H9 (cell line): Measurements from ENCODE around the gene ANKRD13D. TPM values are rescaled to one million over a fixed set of nuclear protein-coding genes. Genes with fewer than 3 reads are reported as not detected.
A peak's percentile ranks its signal among the peaks of the same experiment; 100 is the strongest.

ENCODE experiments used
- DNase-seq: peaks from one replicate; pipeline ENCODE4 v3.0.0-alpha.2; 2017
- H2AFZ ChIP-seq: one replicate; pipeline ENCODE4 v1.6.1; 2013; ENCODE audit warnings: mild to moderate bottlenecking, low read length, control low read depth, moderate library complexity
- H2AK5ac ChIP-seq: 2 replicates; pipeline ENCODE4 v1.6.1; 2013; ENCODE audit warnings: low read length, control low read depth, mixed read lengths; ENCODE audit not compliant: insufficient read length
- H2BK120ac ChIP-seq: one replicate; pipeline ENCODE4 v1.6.1; 2013; ENCODE audit warnings: low read depth, mild to moderate bottlenecking, low read length, control low read depth, inconsistent platforms; ENCODE audit not compliant: poor library complexity, severe bottlenecking
- H2BK12ac ChIP-seq: 2 replicates; pipeline ENCODE4 v1.6.1; 2013; ENCODE audit warnings: low read length, control low read depth, mixed read lengths, low read depth; ENCODE audit not compliant: insufficient read length
- H2BK15ac ChIP-seq: 2 replicates; pipeline ENCODE4 v1.6.1; 2013; ENCODE audit warnings: low read depth, low read length, control low read depth
- H2BK20ac ChIP-seq: one replicate; pipeline ENCODE4 v1.6.1; 2013; ENCODE audit warnings: low read depth, mild to moderate bottlenecking, low read length, control low read depth, inconsistent platforms; ENCODE audit not compliant: poor library complexity, severe bottlenecking
- H2BK5ac ChIP-seq: 2 replicates; pipeline ENCODE4 v1.6.1; 2013; ENCODE audit warnings: low read length, control low read depth, mixed read lengths; ENCODE audit not compliant: insufficient read length
- H3K14ac ChIP-seq: 2 replicates; pipeline ENCODE4 v1.6.1; 2013; ENCODE audit warnings: low read length, control low read depth; ENCODE audit not compliant: insufficient read depth
- H3K18ac ChIP-seq: 2 replicates; pipeline ENCODE4 v1.6.1; 2013; ENCODE audit warnings: low read depth, mild to moderate bottlenecking, mixed read lengths, low read length, control low read depth; ENCODE audit not compliant: insufficient read length
- H3K23ac ChIP-seq: 2 replicates; pipeline ENCODE4 v1.6.1; 2013; ENCODE audit warnings: low read length, control low read depth, mixed read lengths, low read depth; ENCODE audit not compliant: insufficient read length
- H3K23me2 ChIP-seq: 2 replicates; pipeline ENCODE4 v1.6.1; 2013; ENCODE audit warnings: low read depth, mild to moderate bottlenecking, mixed read lengths, low read length, control low read depth; ENCODE audit not compliant: insufficient read length, poor library complexity, severe bottlenecking
- H3K27ac ChIP-seq: 2 replicates; pipeline ENCODE4 v1.5.1; 2013; ENCODE audit warnings: low read length, control low read depth, mixed read lengths, low read depth; ENCODE audit not compliant: insufficient read length
- H3K27me3 ChIP-seq: 2 replicates; pipeline ENCODE4 v1.6.1; 2013; ENCODE audit warnings: low read length, control low read depth, inconsistent platforms; ENCODE audit not compliant: insufficient read depth
- H3K4ac ChIP-seq: 2 replicates; pipeline ENCODE4 v1.6.1; 2013; ENCODE audit warnings: low read depth, mild to moderate bottlenecking, control low read depth, inconsistent platforms, low read length, moderate library complexity
- H3K4me1 ChIP-seq: 2 replicates; pipeline ENCODE4 v1.6.1; 2013; ENCODE audit warnings: low read length, control low read depth, inconsistent platforms; ENCODE audit not compliant: insufficient read depth
- H3K4me2 ChIP-seq: 2 replicates; pipeline ENCODE4 v1.6.1; 2013; ENCODE audit warnings: low read length, control low read depth, mixed read lengths; ENCODE audit not compliant: insufficient read length, insufficient read depth
- H3K56ac ChIP-seq: 2 replicates; pipeline ENCODE4 v1.6.1; 2013; ENCODE audit warnings: low read depth, mild to moderate bottlenecking, mixed read lengths, low read length, control low read depth; ENCODE audit not compliant: insufficient read length
- H3K79me1 ChIP-seq: 2 replicates; pipeline ENCODE4 v1.6.1; 2013; ENCODE audit warnings: low read depth, mild to moderate bottlenecking, moderate library complexity, low read length, control low read depth, inconsistent platforms; ENCODE audit not compliant: insufficient read depth, poor library complexity, severe bottlenecking
- H3K79me2 ChIP-seq: 2 replicates; pipeline ENCODE4 v1.6.1; 2013; ENCODE audit warnings: low read length, control low read depth, inconsistent platforms; ENCODE audit not compliant: insufficient read depth
- H3K9ac ChIP-seq: 2 replicates; pipeline ENCODE4 v1.6.1; 2013; ENCODE audit warnings: low read length, control low read depth, mixed read lengths; ENCODE audit not compliant: insufficient read length; ENCODE audit errors: extremely low read depth
- H3K9me3 ChIP-seq: one replicate; pipeline ENCODE4 v1.6.1; 2013; ENCODE audit warnings: low read depth, low read length, inconsistent platforms; ENCODE audit not compliant: control insufficient read depth
- H3T11ph ChIP-seq: one replicate; pipeline ENCODE4 v1.6.1; 2013; ENCODE audit warnings: mild to moderate bottlenecking, low read length, control low read depth, inconsistent platforms
- H4K20me1 ChIP-seq: one replicate; pipeline ENCODE4 v1.6.1; 2013; ENCODE audit not compliant: control insufficient read depth, insufficient read length, insufficient read depth
- H4K5ac ChIP-seq: 2 replicates; pipeline ENCODE4 v1.6.1; 2013; ENCODE audit warnings: low read depth, mild to moderate bottlenecking, mixed read lengths, low read length, control low read depth; ENCODE audit not compliant: insufficient read length
- H4K8ac ChIP-seq: replicated peaks from 2 replicates; pipeline ENCODE4 v1.6.1; 2013; ENCODE audit warnings: low read length, control low read depth, mixed read lengths, low read depth; ENCODE audit not compliant: insufficient read length
- H4K91ac ChIP-seq: 2 replicates; pipeline ENCODE4 v1.6.1; 2013; ENCODE audit warnings: low read depth, mild to moderate bottlenecking, moderate library complexity, mixed read lengths, low read length, control low read depth; ENCODE audit not compliant: insufficient read length
- H3K27ac Mint-ChIP-seq, 3 experiments: 2 replicates in 2 of 3; 3 replicates in 1 of 3; pipeline ENCODE4 v1.8.0; 2020 to 2021; ENCODE audit warnings: mixed read lengths in 3 of 3, mild to moderate bottlenecking in 1 of 3, moderate library complexity in 1 of 3
- H3K27me3 Mint-ChIP-seq: 2 replicates; pipeline ENCODE4 v1.8.0; 2021; ENCODE audit warnings: low read depth, mild to moderate bottlenecking, moderate library complexity, mixed read lengths
- H3K36me3 Mint-ChIP-seq, 3 experiments: 2 replicates in 2 of 3; 3 replicates in 1 of 3; pipeline ENCODE4 v1.8.0; 2020 to 2021; ENCODE audit warnings: low read depth in 3 of 3, mixed read lengths in 3 of 3; ENCODE audit not compliant: insufficient read depth in 1 of 3
- H3K4me1 Mint-ChIP-seq, 2 experiments: 2 replicates each; pipeline ENCODE4 v1.8.0; 2020; ENCODE audit warnings: mixed read lengths in 2 of 2
- H3K4me3 Mint-ChIP-seq, 2 experiments: 2 replicates in 1 of 2; 3 replicates in 1 of 2; pipeline ENCODE4 v1.8.0; 2020 to 2021; ENCODE audit warnings: mild to moderate bottlenecking in 2 of 2, mixed read lengths in 2 of 2, moderate library complexity in 1 of 2
- H3K9me3 Mint-ChIP-seq, 2 experiments: 2 replicates in 1 of 2; 3 replicates in 1 of 2; pipeline ENCODE4 v1.8.0; 2020; ENCODE audit warnings: mild to moderate bottlenecking in 2 of 2, mixed read lengths in 2 of 2, moderate library complexity in 1 of 2
- CTCF ChIP-seq: fragments of 200-600 bp; sonication (generic); conservative IDR thresholded peaks from 3 replicates; pipeline ENCODE4 v1.8.0; 2021; ENCODE audit warnings: antibody characterized with exemption, mild to moderate bottlenecking
- WGBS: extraction: QIAGEN DNeasy Blood & Tissue Kit; methylation state at CpG from one replicate; pipeline ENCODE4 v1.1.7; 2013; ENCODE audit warnings: missing lambda C conversion rate, low lambda C conversion rate, mixed read lengths; ENCODE audit not compliant: insufficient read length; ENCODE audit errors: extremely low coverage; 5-methylcytosine and 5-hydroxymethylcytosine counted together
- total RNA-seq: library from RNA; stranded (reverse); gene quantifications from 2 replicates; pipeline ENCODE4 v1.2.1, GENCODE V29; 2021

ANKRD13D gene
- total RNA-seq, 1 experiment from 2014 or later = 42.1 TPM

DNA sequence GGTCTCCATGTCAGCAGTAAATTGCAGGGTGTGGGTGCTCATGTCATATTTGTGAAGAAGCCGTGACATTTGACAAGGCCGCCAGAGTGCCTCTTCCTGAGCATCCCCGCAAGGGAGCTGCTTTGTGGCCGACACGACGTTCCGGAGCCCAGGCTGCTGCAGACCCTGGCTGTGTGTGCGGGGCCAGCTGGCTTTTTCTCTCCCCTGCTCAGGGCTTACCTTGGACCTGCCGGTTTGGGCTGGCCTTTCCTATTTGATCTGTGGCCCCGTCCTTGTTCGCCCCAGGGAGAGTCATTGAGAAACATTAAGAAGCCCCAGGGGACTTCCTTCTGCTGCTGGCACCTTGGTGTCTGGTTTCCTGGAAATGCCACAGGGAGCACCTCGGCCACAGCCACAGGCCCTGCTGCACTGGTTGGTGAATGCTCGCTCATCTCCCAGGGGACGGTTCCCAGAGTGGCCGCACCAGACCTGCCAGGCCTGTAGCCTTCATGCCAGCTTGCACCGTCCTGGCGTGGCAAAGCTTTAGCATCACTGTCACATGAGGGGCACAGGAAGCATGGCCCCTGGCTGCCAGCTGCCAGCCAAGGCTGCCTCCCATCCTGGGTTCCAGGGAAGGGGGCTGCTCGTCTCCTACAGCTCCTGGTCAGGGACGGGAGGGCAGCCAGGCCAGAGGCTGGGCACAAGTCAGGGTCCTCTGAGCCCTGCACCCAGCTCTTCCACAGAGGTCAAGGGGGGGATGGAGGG lies 17.4 kb upstream of the ANKRD13D start:
- H3K56ac ChIP-seq = no peak overlapping the region
- no peak overlapping the region for H2AK5ac ChIP-seq
- no peak overlapping the region for H3K18ac ChIP-seq
- peaks cover 8% of the 10 kb centered on the region for H3K23me2 ChIP-seq
- peaks cover 0 to 12% (median 10%) of the 10 kb centered on the region in 3 experiments; a peak in 6 of 7 replicates for H3K36me3 Mint-ChIP-seq
- no peak overlapping the region for H2BK12ac ChIP-seq
- TF ChIP-seq CTCF = no peak
- no peaks in the 10 kb centered on the region; the same call in 1 of the 2 replicates for H3K27me3 Mint-ChIP-seq
- WGBS = no CpG with 5 or more reads among the region's 19 CpGs
- no peak overlapping the region; the same call in 1 of the 2 replicates for H3K14ac ChIP-seq
- H3K9ac ChIP-seq = no peak overlapping the region
- H2BK15ac ChIP-seq = no peak overlapping the region
- DNase-seq = no peak
- H3K27me3 ChIP-seq = no peaks in the 10 kb centered on the region
- H4K91ac ChIP-seq = no peak overlapping the region
- H3K4me1 ChIP-seq = peaks cover 12% of the 10 kb centered on the region
- no peaks in the 10 kb centered on the region for H3K9me3 Mint-ChIP-seq
- no peak overlapping the region for H3T11ph ChIP-seq
- no peak overlapping the region for H2BK20ac ChIP-seq
- H3K4ac ChIP-seq = no peak overlapping the region
- H2BK5ac ChIP-seq = no peak overlapping the region
- peaks cover 12% of the 10 kb centered on the region; the same call in 1 of the 2 replicates for H3K79me2 ChIP-seq
- no peak overlapping the region; a peak in 1 of 7 replicates for H3K27ac Mint-ChIP-seq
- no peak overlapping the region for H3K27ac ChIP-seq
- no peak overlapping the region for H4K5ac ChIP-seq
- H3K4me1 Mint-ChIP-seq = peaks cover 34 to 43% of the 10 kb centered on the region in 2 experiments
- peak overlapping the region in 1 of 2 experiments; percentile 73; a peak in 2 of 5 replicates for H3K4me3 Mint-ChIP-seq
- H4K8ac ChIP-seq = no peak overlapping the region
- peaks cover 3% of the 10 kb centered on the region for H4K20me1 ChIP-seq
- H2BK120ac ChIP-seq = no peak overlapping the region
- H3K79me1 ChIP-seq = no peaks in the 10 kb centered on the region
- no peak overlapping the region for H3K23ac ChIP-seq
- H3K9me3 ChIP-seq = no peaks in the 10 kb centered on the region
- H3K4me2 ChIP-seq = no peak overlapping the region
- H2AFZ ChIP-seq = no peak overlapping the region
